OCI-LY7 (cell line): Measurements from ENCODE around the gene OR10K1. TPM values are rescaled to one million over a fixed set of nuclear protein-coding genes. Genes with fewer than 3 reads are reported as not detected.

ENCODE experiments used
- Bru-seq: library from RNA; stranded (reverse); fragments of 400-500 nt; gene quantifications from one replicate; lab custom pipeline; 2021; lab: Mats Ljungman, UMichigan
- BruChase-seq, 2 experiments: library from RNA; stranded (reverse); fragments of 400-500 nt; gene quantifications; one replicate each; lab custom pipeline; 2021; lab: Mats Ljungman, UMichigan
- BruUV-seq: library from RNA; stranded (reverse); fragments of 400-500 nt; replicated peaks from 2 replicates; lab custom pipeline; 2021; lab: Mats Ljungman, UMichigan
- CTCF ChIA-PET: fragments of 300-600 bp; sonication (Branson Sonifier 250); formaldehyde crosslinking; loops from one replicate; lab custom pipeline; 2022; ENCODE audit warnings: antibody characterized with exemption; ENCODE audit not compliant: unreplicated experiment; lab: Charles Lee
- POLR2A ChIA-PET: fragments of 300-600 bp; sonication (Branson Sonifier 250); formaldehyde crosslinking; loops from one replicate; lab custom pipeline; 2022; ENCODE audit warnings: antibody characterized with exemption; lab: Charles Lee
- DNase-seq: peaks from one replicate; pipeline ENCODE4 v3.0.0-alpha.2; 2015; ENCODE audit warnings: low spot score
- H2AFZ ChIP-seq: fragments of 200-600 bp; sonication (generic), shearing (Covaris generic); 2 replicates; pipeline ENCODE4 v1.6.1; 2014; ENCODE audit warnings: mild to moderate bottlenecking, antibody characterized with exemption, low read length, moderate library complexity
- H3K27ac ChIP-seq: fragments of 200-600 bp; sonication (generic); 2 replicates; pipeline ENCODE4 v1.5.1; 2014; ENCODE audit warnings: mixed run types, low read depth, mild to moderate bottlenecking, moderate library complexity, low read length, inconsistent platforms; ENCODE audit not compliant: poor library complexity, severe bottlenecking
- H3K36me3 ChIP-seq: fragments of 200-600 bp; sonication (generic); 2 replicates; pipeline ENCODE4 v1.6.1; 2014; ENCODE audit warnings: mild to moderate bottlenecking, antibody characterized with exemption, low read length, moderate library complexity, mixed read lengths; ENCODE audit not compliant: insufficient read depth
- H3K4me1 ChIP-seq: fragments of 200-600 bp; sonication (generic); 2 replicates; pipeline ENCODE4 v1.5.1; 2014; ENCODE audit warnings: mild to moderate bottlenecking, low read length; ENCODE audit not compliant: insufficient read depth, poor library complexity, severe bottlenecking
- H3K4me2 ChIP-seq: fragments of 200-600 bp; sonication (generic); 2 replicates; pipeline ENCODE4 v1.6.1; 2014; ENCODE audit warnings: mild to moderate bottlenecking, low read length
- H3K4me3 ChIP-seq: fragments of 200-600 bp; sonication (generic); 2 replicates; pipeline ENCODE4 v1.5.1; 2014; ENCODE audit warnings: mild to moderate bottlenecking, low read depth, low read length; ENCODE audit not compliant: poor library complexity, severe bottlenecking
- H3K79me2 ChIP-seq: fragments of 200-600 bp; sonication (generic); 2 replicates; pipeline ENCODE4 v1.6.1; 2016; ENCODE audit warnings: low read depth, mild to moderate bottlenecking, low read length, moderate library complexity, mixed read lengths; ENCODE audit not compliant: insufficient read depth
- H3K9me2 ChIP-seq: fragments of 200-600 bp; sonication (generic); 2 replicates; pipeline ENCODE4 v1.6.1; 2016; ENCODE audit warnings: mild to moderate bottlenecking, low read length, mixed read lengths; ENCODE audit not compliant: insufficient read depth
- H3K9me3 ChIP-seq: fragments of 200-600 bp; sonication (generic); 2 replicates; pipeline ENCODE4 v1.6.1; 2014; ENCODE audit warnings: mild to moderate bottlenecking, mixed run types, low read length, mixed read lengths
- H4K20me1 ChIP-seq: fragments of 200-600 bp; sonication (generic); 2 replicates; pipeline ENCODE4 v1.6.1; 2014; ENCODE audit warnings: mild to moderate bottlenecking, antibody characterized with exemption, low read length, moderate library complexity, mixed read lengths; ENCODE audit not compliant: insufficient read depth
- EZH2phosphoT487 ChIP-seq: fragments of 200-600 bp; sonication (generic); IDR thresholded peaks from 2 replicates; pipeline ENCODE4 v1.6.1; 2018; ENCODE audit warnings: low read depth, borderline replicate concordance, mild to moderate bottlenecking, mixed run types, antibody characterized with exemption, low read length, moderate library complexity, mixed read lengths
- intact Hi-C: fragments of 100-400 bp; cut with micrococcal nuclease; formaldehyde crosslinking; loops from one replicate; pipeline ENCODE4 v1.10.0; 2022; ENCODE audit not compliant: unreplicated experiment
- long read RNA-seq: library from polyadenylated mRNA; stranded (forward); transcript quantifications from one replicate; pipeline ENCODE4 v2.0.0, GENCODE V29; 2022
- total RNA-seq, 2 experiments: library from RNA; depleted of rRNA in 1 of 2; stranded (reverse); fragments of >200 nt in 1 of 2; shearing (Covaris generic) in 1 of 2; gene quantifications; 2 replicates each; pipeline ENCODE4 v1.2.3, GENCODE V29; 2014 to 2022
- TF ChIP-seq, protein P1 (sequence below): fragments of 200-600 bp; sonication (generic); conservative IDR thresholded peaks from 2 replicates; pipeline ENCODE4 v1.5.1; 2014; ENCODE audit warnings: mild to moderate bottlenecking, antibody characterized with exemption, low read length, moderate library complexity, mixed read lengths

OR10K1 gene, protein sequence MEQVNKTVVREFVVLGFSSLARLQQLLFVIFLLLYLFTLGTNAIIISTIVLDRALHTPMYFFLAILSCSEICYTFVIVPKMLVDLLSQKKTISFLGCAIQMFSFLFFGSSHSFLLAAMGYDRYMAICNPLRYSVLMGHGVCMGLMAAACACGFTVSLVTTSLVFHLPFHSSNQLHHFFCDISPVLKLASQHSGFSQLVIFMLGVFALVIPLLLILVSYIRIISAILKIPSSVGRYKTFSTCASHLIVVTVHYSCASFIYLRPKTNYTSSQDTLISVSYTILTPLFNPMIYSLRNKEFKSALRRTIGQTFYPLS
- total RNA-seq (2014; rRNA removed; shearing (Covaris generic)) (not detected in 2 replicates), total RNA-seq (2022) (not detected in 2 replicates), Bru-seq, nascent RNA (not detected), BruChase-seq, experiment 1, labeled RNA remaining after a 6-hour chase (not detected), BruChase-seq, experiment 2, labeled RNA remaining after a 2-hour chase (not detected)
- long read RNA-seq, result 0 reads

DNA sequence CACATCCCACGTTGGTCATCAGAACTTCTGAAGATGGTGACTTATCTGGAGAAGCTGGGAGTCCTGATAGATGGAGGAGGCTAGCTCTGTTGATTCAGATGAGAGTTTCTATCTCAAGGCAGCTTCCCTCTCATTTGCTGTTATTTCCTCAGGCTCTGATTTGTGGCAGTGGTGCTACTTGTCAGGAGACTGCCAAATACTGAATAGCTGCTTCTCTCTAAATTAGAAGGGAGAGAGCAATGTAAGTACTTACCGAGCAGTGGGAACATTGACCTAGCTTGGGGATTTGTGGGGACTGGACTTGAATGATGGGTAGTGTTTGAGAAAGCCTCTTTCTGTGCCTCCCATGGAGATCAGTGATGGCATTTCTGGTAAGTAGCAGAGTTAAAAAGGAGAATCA, at the start of gene OR10K1:
Gene OR10K1, plus strand, starts transcription at position 301 of the 400 bp plus-strand sequence. CDS start 3,728 bp downstream, outside the sequence.
- no peaks in the 10 kb centered on the region for H3K9me3 ChIP-seq
- H3K9me2 ChIP-seq, result no peaks in the 10 kb centered on the region
- no peak within 1 kb of the TSS for H3K27ac ChIP-seq
- DNase-seq, result no peak
- no peaks in the 10 kb centered on the region for H4K20me1 ChIP-seq
- H2AFZ ChIP-seq, result no peak within 1 kb of the TSS
- BruUV-seq, result no TSS peak
- ChIA-PET CTCF (no interaction called here), POLR2A (no interaction called here)
- TF ChIP-seq, protein P1, sequence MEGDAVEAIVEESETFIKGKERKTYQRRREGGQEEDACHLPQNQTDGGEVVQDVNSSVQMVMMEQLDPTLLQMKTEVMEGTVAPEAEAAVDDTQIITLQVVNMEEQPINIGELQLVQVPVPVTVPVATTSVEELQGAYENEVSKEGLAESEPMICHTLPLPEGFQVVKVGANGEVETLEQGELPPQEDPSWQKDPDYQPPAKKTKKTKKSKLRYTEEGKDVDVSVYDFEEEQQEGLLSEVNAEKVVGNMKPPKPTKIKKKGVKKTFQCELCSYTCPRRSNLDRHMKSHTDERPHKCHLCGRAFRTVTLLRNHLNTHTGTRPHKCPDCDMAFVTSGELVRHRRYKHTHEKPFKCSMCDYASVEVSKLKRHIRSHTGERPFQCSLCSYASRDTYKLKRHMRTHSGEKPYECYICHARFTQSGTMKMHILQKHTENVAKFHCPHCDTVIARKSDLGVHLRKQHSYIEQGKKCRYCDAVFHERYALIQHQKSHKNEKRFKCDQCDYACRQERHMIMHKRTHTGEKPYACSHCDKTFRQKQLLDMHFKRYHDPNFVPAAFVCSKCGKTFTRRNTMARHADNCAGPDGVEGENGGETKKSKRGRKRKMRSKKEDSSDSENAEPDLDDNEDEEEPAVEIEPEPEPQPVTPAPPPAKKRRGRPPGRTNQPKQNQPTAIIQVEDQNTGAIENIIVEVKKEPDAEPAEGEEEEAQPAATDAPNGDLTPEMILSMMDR, result no peak
- no peak for TF ChIP-seq EZH2phosphoT487
- H3K36me3 ChIP-seq, result no peaks in the 10 kb centered on the region
- no peak within 1 kb of the TSS for H3K4me3 ChIP-seq
- intact Hi-C loops, result no loop called here
- H3K4me2 ChIP-seq, result no peak within 1 kb of the TSS
- no peaks in the 10 kb centered on the region for H3K4me1 ChIP-seq
- H3K79me2 ChIP-seq, result no peaks in the 10 kb centered on the region

DNA sequence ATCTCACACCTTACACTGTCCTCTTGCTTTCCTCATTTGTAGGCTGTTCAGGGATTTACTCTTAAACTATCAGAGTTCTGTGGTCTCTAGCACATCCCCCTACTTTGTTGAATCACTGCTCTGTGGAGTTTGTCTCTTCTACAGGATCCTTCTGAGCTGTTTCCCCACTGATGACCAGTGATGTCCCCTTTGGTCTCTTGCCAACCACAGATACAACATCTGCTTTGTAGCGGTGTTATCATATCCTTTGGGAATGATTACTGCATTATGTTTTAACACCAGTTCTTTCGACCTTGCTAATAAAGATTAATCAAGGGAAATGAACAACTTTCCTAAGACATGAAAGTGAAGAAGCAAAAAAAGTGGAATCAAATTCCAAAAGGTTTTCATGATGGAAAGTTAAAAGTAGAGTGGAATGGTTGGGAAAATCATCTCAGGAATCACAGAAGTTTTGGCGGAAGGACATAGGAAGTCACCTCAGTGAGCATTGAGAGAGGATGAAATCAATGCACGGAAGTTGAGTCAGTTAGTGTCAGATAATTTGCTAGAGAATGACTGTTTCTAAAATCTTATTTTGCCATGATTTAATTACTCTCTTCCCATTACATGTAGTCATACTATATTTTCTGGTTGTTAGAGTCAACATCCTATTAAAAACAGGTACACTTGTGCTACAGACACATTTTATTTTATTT, 46.8 kb upstream of the OR10K1 start:
- H3K4me2 ChIP-seq, result no peak overlapping the region
- TF ChIP-seq EZH2phosphoT487, result no peak
- TF ChIP-seq, protein P1, result no peak
- DNase-seq, result no peak
- no peaks in the 10 kb centered on the region for H3K4me1 ChIP-seq
- H3K9me2 ChIP-seq, result no peaks in the 10 kb centered on the region
- POLR2A ChIA-PET, result no interaction called here
- H3K9me3 ChIP-seq, result no peaks in the 10 kb centered on the region
- no peak overlapping the region for H2AFZ ChIP-seq
- no peak overlapping the region for H3K27ac ChIP-seq
- no peak overlapping the region for H3K4me3 ChIP-seq
- CTCF ChIA-PET, result no interaction called here
- no peaks in the 10 kb centered on the region for H3K79me2 ChIP-seq
- intact Hi-C loops, result no loop called here
- BruUV-seq, result no TSS peak
- H3K36me3 ChIP-seq, result no peaks in the 10 kb centered on the region
- H4K20me1 ChIP-seq, result no peaks in the 10 kb centered on the region
